IMR-90 (cell line): ENCODE results near the gene TSEN34. TPM values are rescaled to one million over a fixed set of nuclear protein-coding genes. Genes with fewer than 3 reads are reported as not detected.

ENCODE experiments used
- ATAC-seq: fragments of 200-7000 bp; cut with Tn5 transposase; 2 replicates; pipeline ENCODE4 v1.9.1; 2020; ENCODE audit warnings: low read depth, mild to moderate bottlenecking, moderate library complexity
- BruUV-seq: library from RNA; stranded (reverse); fragments of 400-500 nt; replicated peaks from 2 replicates; lab custom pipeline; 2021; lab: Mats Ljungman, UMichigan
- CTCF ChIA-PET: fragments of 300-600 bp; formaldehyde crosslinking; extraction: SDS; loops from one replicate; lab custom pipeline; 2021; ENCODE audit warnings: antibody characterized with exemption; lab: Yijun Ruan, JAX
- POLR2A ChIA-PET: fragments of 300-600 bp; sonication (Branson Sonifier 250); formaldehyde crosslinking; loops from one replicate; lab custom pipeline; 2022; ENCODE audit warnings: antibody characterized with exemption; ENCODE audit not compliant: unreplicated experiment; lab: Charles Lee
- DNase-seq: peaks from one replicate; pipeline ENCODE4 v3.0.0; 2013
- H2AFZ ChIP-seq: replicated peaks from 2 replicates; pipeline ENCODE3; 2013; ENCODE audit warnings: low read length, mild to moderate bottlenecking; ENCODE audit not compliant: poor library complexity
- H2AK5ac ChIP-seq: 2 replicates; pipeline ENCODE4 v1.6.1; 2013; ENCODE audit warnings: low read depth, low read length, inconsistent platforms
- H2AK9ac ChIP-seq: replicated peaks from 2 replicates; pipeline ENCODE3; 2013; ENCODE audit warnings: mild to moderate bottlenecking, low read depth, low read length, moderate library complexity; ENCODE audit not compliant: poor library complexity
- H2BK120ac ChIP-seq: 2 replicates; pipeline ENCODE4 v1.6.1; 2013; ENCODE audit warnings: low read depth, low read length, inconsistent platforms
- H2BK15ac ChIP-seq: 3 replicates; pipeline ENCODE4 v1.6.1; 2013; ENCODE audit warnings: low read depth, low read length, inconsistent platforms
- H2BK20ac ChIP-seq: 2 replicates; pipeline ENCODE4 v1.6.1; 2013; ENCODE audit warnings: low read depth, mild to moderate bottlenecking, inconsistent platforms, low read length, moderate library complexity
- H2BK5ac ChIP-seq: 2 replicates; pipeline ENCODE4 v1.6.1; 2013; ENCODE audit warnings: mild to moderate bottlenecking, low read depth, low read length, inconsistent platforms; ENCODE audit not compliant: poor library complexity, severe bottlenecking
- H3K14ac ChIP-seq: replicated peaks from 2 replicates; pipeline ENCODE4 v1.6.1; 2013; ENCODE audit warnings: low read depth, low read length, inconsistent platforms
- H3K18ac ChIP-seq: 2 replicates; pipeline ENCODE4 v1.6.1; 2013; ENCODE audit warnings: low read depth, low read length, control low read depth
- H3K23ac ChIP-seq: 2 replicates; pipeline ENCODE4 v1.6.1; 2013; ENCODE audit warnings: low read depth, low read length, inconsistent platforms
- H3K27ac ChIP-seq: 2 replicates; pipeline ENCODE4 v1.5.1; 2013; ENCODE audit warnings: mild to moderate bottlenecking, control low read depth, low read length; ENCODE audit not compliant: insufficient read depth
- H3K27me3 ChIP-seq: 2 replicates; pipeline ENCODE4 v1.6.1; 2013; ENCODE audit warnings: low read length; ENCODE audit not compliant: control insufficient read depth, insufficient read depth
- H3K36me3 ChIP-seq: 2 replicates; pipeline ENCODE4 v1.6.1; 2013; ENCODE audit warnings: low read length, mixed read lengths; ENCODE audit not compliant: control insufficient read depth, insufficient read depth
- H3K4ac ChIP-seq: 2 replicates; pipeline ENCODE4 v1.6.1; 2013; ENCODE audit warnings: low read depth, low read length, inconsistent platforms
- H3K4me1 ChIP-seq: 2 replicates; pipeline ENCODE4 v1.6.1; 2013; ENCODE audit warnings: low read length, mixed read lengths; ENCODE audit not compliant: control insufficient read depth, insufficient read depth
- H3K4me2 ChIP-seq: 2 replicates; pipeline ENCODE4 v1.6.1; 2013; ENCODE audit warnings: low read depth, mild to moderate bottlenecking, control low read depth, low read length, moderate library complexity
- H3K4me3 ChIP-seq: 2 replicates; pipeline ENCODE4 v1.5.1; 2013; ENCODE audit warnings: low read depth, mild to moderate bottlenecking, control low read depth, low read length, moderate library complexity; ENCODE audit not compliant: insufficient read depth
- H3K56ac ChIP-seq: 2 replicates; pipeline ENCODE4 v1.6.1; 2013; ENCODE audit warnings: low read length, inconsistent platforms; ENCODE audit not compliant: insufficient read depth; ENCODE audit errors: extremely low read depth
- H3K79me1 ChIP-seq, 2 experiments: 2 replicates each; pipeline ENCODE4 v1.6.1; 2013; ENCODE audit warnings: low read length in 2 of 2, inconsistent platforms in 1 of 2, low read depth in 1 of 2
- H3K9ac ChIP-seq: 2 replicates; pipeline ENCODE4 v1.6.1; 2013; ENCODE audit warnings: low read depth, low read length, control low read depth
- H3K9me1 ChIP-seq: 2 replicates; pipeline ENCODE4 v1.6.1; 2013; ENCODE audit warnings: low read length, inconsistent platforms; ENCODE audit not compliant: insufficient read depth
- H3K9me3 ChIP-seq: 2 replicates; pipeline ENCODE4 v1.6.1; 2013; ENCODE audit warnings: low read length; ENCODE audit not compliant: control insufficient read depth, insufficient read depth
- H4K20me1 ChIP-seq: 2 replicates; pipeline ENCODE4 v1.6.1; 2013; ENCODE audit warnings: low read length, inconsistent platforms; ENCODE audit not compliant: insufficient read depth
- H4K5ac ChIP-seq: 2 replicates; pipeline ENCODE4 v1.6.1; 2013; ENCODE audit warnings: mild to moderate bottlenecking, low read depth, low read length, control low read depth
- H4K8ac ChIP-seq, 2 experiments: 2 replicates each; pipeline ENCODE4 v1.6.1; 2013; ENCODE audit warnings: low read depth in 2 of 2, low read length in 2 of 2, control low read depth in 1 of 2, inconsistent platforms in 1 of 2
- H4K91ac ChIP-seq: 2 replicates; pipeline ENCODE4 v1.6.1; 2013; ENCODE audit warnings: low read depth, low read length, inconsistent platforms; ENCODE audit not compliant: insufficient read depth
- CEBPB ChIP-seq: IDR thresholded peaks from 2 replicates; pipeline ENCODE4 v1.6.1; 2012; ENCODE audit warnings: low read depth, low read length, improper control_type of control experiment
- CHD1 ChIP-seq: IDR thresholded peaks from 2 replicates; pipeline ENCODE4 v1.6.1; 2012; ENCODE audit warnings: low read depth, low read length, improper control_type of control experiment
- FOS ChIP-seq: fragments of 150-350 bp; IDR thresholded peaks from 2 replicates; pipeline ENCODE4 v1.6.1; 2016; ENCODE audit warnings: low read depth, low read length
- MAFK ChIP-seq: IDR thresholded peaks from 2 replicates; pipeline ENCODE4 v1.6.1; 2012; ENCODE audit warnings: low read depth, low read length, improper control_type of control experiment
- MAZ ChIP-seq: IDR thresholded peaks from 2 replicates; pipeline ENCODE4 v1.6.1; 2012; ENCODE audit warnings: low read depth, mild to moderate bottlenecking, low read length, improper control_type of control experiment, moderate library complexity, borderline replicate concordance
- MXI1 ChIP-seq: IDR thresholded peaks from 2 replicates; pipeline ENCODE4 v1.6.1; 2012; ENCODE audit warnings: low read depth, mild to moderate bottlenecking, low read length, moderate library complexity, borderline replicate concordance
- POLR2A ChIP-seq: IDR thresholded peaks from 2 replicates; pipeline ENCODE4 v1.6.1; 2012; ENCODE audit warnings: mild to moderate bottlenecking, low read depth, low read length
- RAD21 ChIP-seq: IDR thresholded peaks from 2 replicates; pipeline ENCODE4 v1.6.1; 2012; ENCODE audit warnings: low read length, improper control_type of control experiment
- RCOR1 ChIP-seq: IDR thresholded peaks from 2 replicates; pipeline ENCODE4 v1.6.1; 2012; ENCODE audit warnings: mild to moderate bottlenecking, low read length, improper control_type of control experiment; ENCODE audit not compliant: insufficient replicate concordance
- SMC3 ChIP-seq: fragments of 150-350 bp; IDR thresholded peaks from 2 replicates; pipeline ENCODE4 v1.6.1; 2016; ENCODE audit warnings: low read depth, mild to moderate bottlenecking, antibody characterized with exemption, low read length, moderate library complexity
- WGBS, 2 experiments: methylation state at CpG; one replicate each; pipeline versions ENCODE4 v1.1.5 to v1.1.7; 2013; ENCODE audit warnings: missing lambda C conversion rate in 2 of 2; ENCODE audit not compliant: insufficient read length in 1 of 2; ENCODE audit errors: extremely low coverage in 2 of 2; 5-methylcytosine and 5-hydroxymethylcytosine counted together
- dilution Hi-C: fragments of 300-500 bp; cut with HindIII; formaldehyde crosslinking; loops from one replicate; pipeline ENCODE4 v1.14.3; 2018; ENCODE audit warnings: low sequenced_read_pairs; ENCODE audit not compliant: unreplicated experiment
- in situ Hi-C: fragments of 300-500 bp; cut with MboI; formaldehyde crosslinking; loops from 3 replicates; pipeline ENCODE4 v1.14.3; 2019; ENCODE audit warnings: low sequenced_read_pairs, inconsistent platforms, mixed read lengths
- intact Hi-C: fragments of 100-400 bp; cut with micrococcal nuclease; formaldehyde crosslinking; loops from 2 replicates; pipeline ENCODE4 v1.10.0; 2022
- polyA plus RNA-seq, 3 experiments: library from polyadenylated mRNA; depleted of rRNA; stranded (reverse); fragments of >200 nt; gene quantifications; 2 replicates each; pipeline ENCODE4 v1.2.3, GENCODE V29; 2012; ENCODE audit warnings: low replicate concordance in 1 of 3
- total RNA-seq: library from RNA; depleted of rRNA; stranded (reverse); fragments of >200 nt; gene quantifications from 2 replicates; pipeline ENCODE4 v1.2.3, GENCODE V29; 2012
- TF ChIP-seq, protein P1 (sequence below): conservative IDR thresholded peaks from 2 replicates; pipeline ENCODE4 v1.5.1; 2012; ENCODE audit warnings: mild to moderate bottlenecking, low read depth, low read length, improper control_type of control experiment
- TF ChIP-seq, protein P2 (sequence below): fragments of 150-350 bp; IDR thresholded peaks from 2 replicates; pipeline ENCODE4 v1.6.1; 2016; ENCODE audit warnings: low read depth, mild to moderate bottlenecking, low read length, moderate library complexity, borderline replicate concordance
- TF ChIP-seq, protein P3 (sequence below): fragments of 150-350 bp; IDR thresholded peaks from 2 replicates; pipeline ENCODE4 v1.6.1; 2017; ENCODE audit warnings: mild to moderate bottlenecking, antibody characterized with exemption, low read length, low read depth

TSEN34 gene
- total and polyA plus RNA-seq, 2 of the 4 experiments (the other 2 are of a cell fraction): 32.1 to 69.4 TPM

DNA sequence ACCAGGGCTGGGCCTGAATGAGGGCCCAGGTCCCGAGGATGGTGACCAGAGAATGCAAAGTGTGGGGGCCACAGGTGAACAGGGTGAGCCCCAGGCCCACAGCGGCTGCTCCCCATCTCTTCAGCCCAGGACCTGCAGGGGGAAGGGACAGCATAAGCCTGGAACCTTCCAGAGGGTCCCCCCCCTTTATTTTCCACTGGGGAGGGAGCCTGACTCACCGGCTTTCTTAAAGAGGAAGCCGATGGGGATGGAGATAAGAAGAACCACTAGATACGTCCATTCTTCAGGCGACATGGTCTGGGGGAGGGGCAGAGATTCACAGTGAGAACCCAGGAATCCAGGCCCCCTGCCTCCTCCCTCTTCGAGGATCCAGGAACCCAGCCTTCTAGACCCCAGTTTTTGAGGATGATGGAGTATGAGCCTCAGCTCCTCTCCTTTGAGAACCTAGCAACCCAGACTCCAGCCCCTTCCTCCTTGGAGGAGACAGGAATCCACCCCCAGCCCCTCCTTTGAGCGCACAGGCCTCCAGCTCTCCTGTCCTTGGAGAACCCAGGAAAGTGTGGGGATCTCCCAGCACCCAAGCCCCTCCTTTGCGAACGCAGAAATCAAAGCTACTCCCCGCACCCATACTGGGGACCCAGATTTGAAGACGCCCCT, 2.8 kb upstream of the TSEN34 start:
- BruUV-seq: no TSS peak
- Histone ChIP-seq H2AK5ac (peak overlapping the region; percentile 91), H3K9me1 (peaks cover 3% of the 10 kb centered on the region; the same call in 1 of the 2 replicates), H2BK15ac (no peak overlapping the region; the same call in 2 of the 3 replicates), H4K91ac (peak overlapping the region; percentile 35; the same call in 1 of the 2 replicates), H3K56ac (peak overlapping the region; percentile 65), H3K4ac (peak overlapping the region; percentile 82), H4K5ac (peak overlapping the region; percentile 19; the same call in 1 of the 2 replicates), H3K4me2 (peak overlapping the region; percentile 89), H4K8ac (peak overlapping the region in 1 of 2 experiments; percentile 41; a peak in 1 of 4 replicates), H4K20me1 (peaks cover 16% of the 10 kb centered on the region), H3K36me3 (peaks cover 23% of the 10 kb centered on the region), H2BK20ac (no peak overlapping the region), H3K4me3 (peak overlapping the region; percentile 68), H3K9ac (peak overlapping the region; percentile 71), H3K27ac (peak overlapping the region; percentile 88), H2BK120ac (peak overlapping the region; percentile 45; the same call in 1 of the 2 replicates), H2AFZ (peak overlapping the region; percentile 74), H3K79me1 (peaks cover 21 to 57% of the 10 kb centered on the region in 2 experiments), H3K23ac (peak overlapping the region; percentile 92; the same call in 1 of the 2 replicates), H3K14ac (peak overlapping the region; percentile 94), H2BK5ac (peak overlapping the region; percentile 88), H3K4me1 (peaks cover 5% of the 10 kb centered on the region), H3K9me3 (no peaks in the 10 kb centered on the region), H2AK9ac (peak overlapping the region; percentile 99), H3K27me3 (no peaks in the 10 kb centered on the region), H3K18ac (peak overlapping the region; percentile 15; the same call in 1 of the 2 replicates)
- dilution Hi-C loops: no loop called here
- TF ChIP-seq RCOR1 (no peak), SMC3 (no peak), MXI1 (no peak), MAZ (peak; percentile 11; the same call in 1 of the 2 replicates), POLR2A (no peak), CEBPB (no peak), RAD21 (0 out of 2 replicates have a peak, but pooled peaks have one; percentile 16), CHD1 (no peak), MAFK (no peak), FOS (no peak)
- TF ChIP-seq, protein P1, sequence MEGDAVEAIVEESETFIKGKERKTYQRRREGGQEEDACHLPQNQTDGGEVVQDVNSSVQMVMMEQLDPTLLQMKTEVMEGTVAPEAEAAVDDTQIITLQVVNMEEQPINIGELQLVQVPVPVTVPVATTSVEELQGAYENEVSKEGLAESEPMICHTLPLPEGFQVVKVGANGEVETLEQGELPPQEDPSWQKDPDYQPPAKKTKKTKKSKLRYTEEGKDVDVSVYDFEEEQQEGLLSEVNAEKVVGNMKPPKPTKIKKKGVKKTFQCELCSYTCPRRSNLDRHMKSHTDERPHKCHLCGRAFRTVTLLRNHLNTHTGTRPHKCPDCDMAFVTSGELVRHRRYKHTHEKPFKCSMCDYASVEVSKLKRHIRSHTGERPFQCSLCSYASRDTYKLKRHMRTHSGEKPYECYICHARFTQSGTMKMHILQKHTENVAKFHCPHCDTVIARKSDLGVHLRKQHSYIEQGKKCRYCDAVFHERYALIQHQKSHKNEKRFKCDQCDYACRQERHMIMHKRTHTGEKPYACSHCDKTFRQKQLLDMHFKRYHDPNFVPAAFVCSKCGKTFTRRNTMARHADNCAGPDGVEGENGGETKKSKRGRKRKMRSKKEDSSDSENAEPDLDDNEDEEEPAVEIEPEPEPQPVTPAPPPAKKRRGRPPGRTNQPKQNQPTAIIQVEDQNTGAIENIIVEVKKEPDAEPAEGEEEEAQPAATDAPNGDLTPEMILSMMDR: no peak
- TF ChIP-seq, protein P2, sequence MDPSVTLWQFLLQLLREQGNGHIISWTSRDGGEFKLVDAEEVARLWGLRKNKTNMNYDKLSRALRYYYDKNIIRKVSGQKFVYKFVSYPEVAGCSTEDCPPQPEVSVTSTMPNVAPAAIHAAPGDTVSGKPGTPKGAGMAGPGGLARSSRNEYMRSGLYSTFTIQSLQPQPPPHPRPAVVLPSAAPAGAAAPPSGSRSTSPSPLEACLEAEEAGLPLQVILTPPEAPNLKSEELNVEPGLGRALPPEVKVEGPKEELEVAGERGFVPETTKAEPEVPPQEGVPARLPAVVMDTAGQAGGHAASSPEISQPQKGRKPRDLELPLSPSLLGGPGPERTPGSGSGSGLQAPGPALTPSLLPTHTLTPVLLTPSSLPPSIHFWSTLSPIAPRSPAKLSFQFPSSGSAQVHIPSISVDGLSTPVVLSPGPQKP: no peak
- TF ChIP-seq, protein P3, sequence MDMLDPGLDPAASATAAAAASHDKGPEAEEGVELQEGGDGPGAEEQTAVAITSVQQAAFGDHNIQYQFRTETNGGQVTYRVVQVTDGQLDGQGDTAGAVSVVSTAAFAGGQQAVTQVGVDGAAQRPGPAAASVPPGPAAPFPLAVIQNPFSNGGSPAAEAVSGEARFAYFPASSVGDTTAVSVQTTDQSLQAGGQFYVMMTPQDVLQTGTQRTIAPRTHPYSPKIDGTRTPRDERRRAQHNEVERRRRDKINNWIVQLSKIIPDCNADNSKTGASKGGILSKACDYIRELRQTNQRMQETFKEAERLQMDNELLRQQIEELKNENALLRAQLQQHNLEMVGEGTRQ: no peak
- ATAC-seq (no peak), DNase-seq (peak; percentile 61)
- in situ Hi-C loops: no loop called here
- no CpG with 5 or more reads among the region's 12 CpGs for WGBS, 2 experiments
- intact Hi-C loops: loop anchor here (2.0 kb wide), 1 partner anchor 20 kb away; no protein-coding TSS in a partner anchor
- ChIA-PET CTCF (interaction anchor here (1.1 kb wide), 1 partner anchor 202 kb away, joined by 3 read pairs; no protein-coding TSS in a partner anchor), POLR2A (no interaction called here)
